Uterus (tissue), 4 donors: ENCODE measurements around the gene ZNF215. TPM values are rescaled to one million over a fixed set of nuclear protein-coding genes. Genes with fewer than 3 reads are reported as not detected.
"Not testable (repeated sequence)": the region's sequence is repeated elsewhere in the genome, so short reads cannot be mapped to it uniquely, and the experiment has no call there.

ENCODE experiments used
- DNase-seq, 2 donors: peaks; one replicate each; pipeline ENCODE4 v3.0.0-alpha.2; 2019 to 2020
- H3K27ac ChIP-seq, 2 donors: fragments of 200-600 bp; sonication (generic); 1 replicate in 1 of 2; 2 replicates in 1 of 2; pipeline ENCODE4 v1.5.1; 2016 to 2018
- H3K27me3 ChIP-seq, 2 donors: fragments of 200-600 bp; sonication (generic); one replicate each; pipeline ENCODE4 v1.5.1; 2018 to 2019; ENCODE audit warnings: control low read depth in 1 of 2
- H3K36me3 ChIP-seq, 2 donors: fragments of 200-600 bp; sonication (generic); one replicate each; pipeline ENCODE4 v1.5.1; 2019; ENCODE audit warnings: control low read depth in 1 of 2
- H3K4me1 ChIP-seq, 2 donors: fragments of 200-600 bp; sonication (generic); one replicate each; pipeline ENCODE4 v1.5.1; 2018 to 2019; ENCODE audit warnings: control low read depth in 1 of 2
- H3K4me3 ChIP-seq, 2 donors: fragments of 200-600 bp; sonication (generic); 1 replicate in 1 of 2; 2 replicates in 1 of 2; pipeline ENCODE4 v1.5.1; 2018 to 2019; ENCODE audit warnings: mild to moderate bottlenecking in 1 of 2
- H3K9me3 ChIP-seq, 2 donors: fragments of 200-600 bp; sonication (generic); one replicate each; pipeline ENCODE4 v1.5.1; 2019; ENCODE audit warnings: control low read depth in 1 of 2
- CTCF ChIP-seq, 4 experiments: fragments of 200-600 bp in 2 of 4; fragments of 450-650 bp in 2 of 4; sonication (generic) in 2 of 4; IDR thresholded peaks; one replicate each; pipeline ENCODE4 v1.5.1; 2016 to 2019; ENCODE audit warnings: antibody characterized with exemption in 4 of 4, mild to moderate bottlenecking in 2 of 4, moderate library complexity in 1 of 4
- POLR2A ChIP-seq, 2 donors: fragments of 450-650 bp; IDR thresholded peaks; one replicate each; pipeline ENCODE4 v1.6.1; 2016; ENCODE audit warnings: antibody characterized with exemption in 2 of 2, mild to moderate bottlenecking in 1 of 2, moderate library complexity in 1 of 2
- intact Hi-C: fragments of 100-400 bp; cut with DNase I; formaldehyde crosslinking; loops from one replicate; pipeline ENCODE4 v1.15.1; 2023; ENCODE audit warnings: low total_unique reads
- total RNA-seq, 4 donors: library from RNA; depleted of rRNA in 3 of 4; stranded (reverse); fragments of >200 nt in 3 of 4; gene quantifications; one replicate each; pipeline versions ENCODE4 v1.1.0 to v1.2.4, GENCODE V29; 2014 to 2023
- donor health status: DM: yes; HTN: yes; CAD: no.

Gene ZNF215
- total RNA-seq, 4 donors from 2014 or later, result 0.77 to 3.2 (median 1.9) TPM

GRCh38 chr11:6932145-6932544 lies 5.9 kb downstream of the ZNF215 start:
- Histone ChIP-seq H3K4me1 (no peaks in the 10 kb centered on the region), H3K36me3 (no peaks in the 10 kb centered on the region), H3K4me3 (no peak overlapping the region), H3K27me3 (no peaks in the 10 kb centered on the region), H3K9me3 (no peaks in the 10 kb centered on the region), H3K27ac (no peak overlapping the region)
- TF ChIP-seq CTCF (IDR thresholded peaks at IDR 0.05), result no peak
- no peak for TF ChIP-seq POLR2A (IDR thresholded peaks at IDR 0.05)
- intact Hi-C loops, result no loop called here
- no peak for DNase-seq

- Histone ChIP-seq H3K36me3 (no peaks in the 10 kb centered on the region), H3K4me3 (no peak overlapping the region), H3K27me3 (no peaks in the 10 kb centered on the region), H3K9me3 (no peaks in the 10 kb centered on the region), H3K27ac (no peak overlapping the region), H3K4me1 (no peaks in the 10 kb centered on the region)
- intact Hi-C loops, result no loop called here
- no peak for TF ChIP-seq POLR2A (IDR thresholded peaks at IDR 0.05)
- no peak for TF ChIP-seq CTCF (IDR thresholded peaks at IDR 0.05)
- DNase-seq, result no peak
Measured at GRCh38 chr11:6941970-6942369, 15.7 kb downstream of the ZNF215 start.

- Histone ChIP-seq H3K4me1 (no peaks in the 10 kb centered on the region), H3K9me3 (no peaks in the 10 kb centered on the region), H3K4me3 (no peak overlapping the region), H3K27ac (no peak overlapping the region), H3K27me3 (no peaks in the 10 kb centered on the region), H3K36me3 (no peaks in the 10 kb centered on the region)
- intact Hi-C loops, result no loop called here
- no peak for TF ChIP-seq POLR2A (IDR thresholded peaks at IDR 0.05)
- no peak for TF ChIP-seq CTCF (IDR thresholded peaks at IDR 0.05)
- no peak for DNase-seq
Measured at GRCh38 chr11:6943131-6943530, 16.9 kb downstream of the ZNF215 start.

GRCh38 chr11:6954248-6954647 lies 28.0 kb downstream of the ZNF215 start:
- H3K27ac ChIP-seq, intact Hi-C loops: not testable (repeated sequence)

GRCh38 chr11:6962141-6962540 lies 35.9 kb downstream of the ZNF215 start:
- H3K4me1 ChIP-seq, result no peaks in the 10 kb centered on the region
- no peaks in the 10 kb centered on the region for H3K27me3 ChIP-seq
- no peaks in the 10 kb centered on the region for H3K9me3 ChIP-seq
- no peak overlapping the region for H3K27ac ChIP-seq
- H3K36me3 ChIP-seq, result no peaks in the 10 kb centered on the region
- intact Hi-C loops, result no loop called here
- no peak for TF ChIP-seq CTCF (IDR thresholded peaks at IDR 0.05)
- TF ChIP-seq POLR2A (IDR thresholded peaks at IDR 0.05), result no peak
- no peak overlapping the region for H3K4me3 ChIP-seq
- DNase-seq, result no peak

More at GRCh38 chr11:6954248-6954647, 28.0 kb downstream of the ZNF215 start:
- H3K9me3 ChIP-seq, H3K4me3 ChIP-seq, H3K4me1 ChIP-seq, DNase-seq, H3K27me3 ChIP-seq, H3K36me3 ChIP-seq: not testable (repeated sequence)

GRCh38 chr11:6962673-6963072 lies 36.4 kb downstream of the ZNF215 start:
- Histone ChIP-seq H3K27ac (no peak overlapping the region), H3K4me1 (no peaks in the 10 kb centered on the region), H3K27me3 (no peaks in the 10 kb centered on the region), H3K36me3 (no peaks in the 10 kb centered on the region), H3K9me3 (no peaks in the 10 kb centered on the region), H3K4me3 (no peak overlapping the region)
- no peak for TF ChIP-seq CTCF (IDR thresholded peaks at IDR 0.05)
- no peak for TF ChIP-seq POLR2A (IDR thresholded peaks at IDR 0.05)
- no peak for DNase-seq
- intact Hi-C loops, result no loop called here
